Type B pancreatic cell (in vitro differentiated cells): Measurements from ENCODE around the gene QSOX1. TPM values are rescaled to one million over a fixed set of nuclear protein-coding genes. Genes with fewer than 3 reads are reported as not detected.

Experiments
- DNase-seq: peaks from one replicate; pipeline ENCODE4 v3.0.0; 2021; ENCODE audit warnings: mixed read lengths; ENCODE audit not compliant: unreplicated experiment; ENCODE audit errors: extremely low spot score
- H3K27ac Mint-ChIP-seq: 2 replicates; pipeline ENCODE4 v1.8.0; 2021; ENCODE audit warnings: mild to moderate bottlenecking, mixed read lengths
- H3K27me3 Mint-ChIP-seq: 2 replicates; pipeline ENCODE4 v1.8.0; 2021; ENCODE audit warnings: mixed read lengths
- H3K36me3 Mint-ChIP-seq: 2 replicates; pipeline ENCODE4 v1.8.0; 2021; ENCODE audit warnings: mixed read lengths
- H3K4me1 Mint-ChIP-seq: one replicate; pipeline ENCODE4 v1.8.0; 2021; ENCODE audit warnings: mixed read lengths; ENCODE audit not compliant: unreplicated experiment
- H3K4me3 Mint-ChIP-seq: 2 replicates; pipeline ENCODE4 v1.8.0; 2021; ENCODE audit warnings: mild to moderate bottlenecking, mixed read lengths
- H3K9me3 Mint-ChIP-seq: 2 replicates; pipeline ENCODE4 v1.8.0; 2021; ENCODE audit warnings: mixed read lengths
- CTCF ChIP-seq: fragments of 200-600 bp; sonication (generic); conservative IDR thresholded peaks from 2 replicates; pipeline ENCODE4 v1.5.0; 2021; ENCODE audit warnings: antibody characterized with exemption, mild to moderate bottlenecking
- total RNA-seq: library from RNA; stranded (reverse); gene quantifications from 2 replicates; pipeline ENCODE4 v1.2.1, GENCODE V29; 2021; ENCODE audit warnings: low replicate concordance

Gene QSOX1
- total RNA-seq, 1 donor from 2014 or later = 96.0 TPM

GRCh38 chr1:180230791-180231505 is 76.3 kb downstream of the QSOX1 start:
- Mint-ChIP-seq H3K4me1 (peaks cover 13% of the 10 kb centered on the region), H3K36me3 (no peaks in the 10 kb centered on the region), H3K9me3 (no peaks in the 10 kb centered on the region), H3K4me3 (peak overlapping the region; percentile 81), H3K27me3 (peaks cover 92% of the 10 kb centered on the region), H3K27ac (no peak overlapping the region)
- no peak for TF ChIP-seq CTCF
- DNase-seq = no peak

GRCh38 chr1:180231506-180231921 is 76.8 kb downstream of the QSOX1 start:
- Mint-ChIP-seq H3K27me3 (peaks cover 92% of the 10 kb centered on the region), H3K4me1 (peaks cover 14% of the 10 kb centered on the region), H3K9me3 (no peaks in the 10 kb centered on the region), H3K4me3 (peak overlapping the region; percentile 86), H3K27ac (peak overlapping the region; percentile 78), H3K36me3 (no peaks in the 10 kb centered on the region)
- DNase-seq = no peak
- TF ChIP-seq CTCF = no peak

- peaks cover 14% of the 10 kb centered on the region for H3K4me1 Mint-ChIP-seq
- H3K36me3 Mint-ChIP-seq = no peaks in the 10 kb centered on the region
- peak overlapping the region; percentile 86 for H3K4me3 Mint-ChIP-seq
- no peaks in the 10 kb centered on the region for H3K9me3 Mint-ChIP-seq
- peaks cover 92% of the 10 kb centered on the region for H3K27me3 Mint-ChIP-seq
- no peak for DNase-seq
- no peak for TF ChIP-seq CTCF
- peak overlapping the region; percentile 78 for H3K27ac Mint-ChIP-seq
Measured at GRCh38 chr1:180231936-180232335, 77.3 kb downstream of the QSOX1 start.

- no peak for TF ChIP-seq CTCF
- Mint-ChIP-seq H3K4me3 (peak overlapping the region; percentile 25), H3K36me3 (no peaks in the 10 kb centered on the region)
Measured at GRCh38 chr1:180232521-180233043, 77.9 kb downstream of the QSOX1 start.

GRCh38 chr1:180233191-180234011 is 78.7 kb downstream of the QSOX1 start:
- peak overlapping the region; percentile 74 for H3K4me3 Mint-ChIP-seq
- H3K36me3 Mint-ChIP-seq = no peaks in the 10 kb centered on the region
- no peak for TF ChIP-seq CTCF
- DNase-seq = no peak
- peaks cover 14% of the 10 kb centered on the region for H3K4me1 Mint-ChIP-seq
- H3K9me3 Mint-ChIP-seq = no peaks in the 10 kb centered on the region
- H3K27ac Mint-ChIP-seq = no peak overlapping the region
- H3K27me3 Mint-ChIP-seq = peaks cover 92% of the 10 kb centered on the region

More at GRCh38 chr1:180232521-180233043, 77.9 kb downstream of the QSOX1 start:
- Mint-ChIP-seq H3K9me3 (no peaks in the 10 kb centered on the region), H3K27ac (no peak overlapping the region), H3K27me3 (peaks cover 92% of the 10 kb centered on the region), H3K4me1 (peaks cover 14% of the 10 kb centered on the region)
- no peak for DNase-seq
